Measurements from ENCODE around the gene UPF3A. TPM values are rescaled to one million over a fixed set of nuclear protein-coding genes. Genes with fewer than 3 reads are reported as not detected.
"Not testable (repeated sequence)": the region's sequence is repeated elsewhere in the genome, so short reads cannot be mapped to it uniquely, and the experiment has no call there.

UPF3A gene
- polyA plus RNA-seq, 2 of the 4 experiments (the other 2 are of a cell fraction) = 51.0 to 62.6 TPM

GRCh38 chr13:114341003-114341777, 59.8 kb downstream of the UPF3A start:
- POLR2A ChIA-PET = no interaction called here

GRCh38 chr13:114347256-114347655, 65.9 kb downstream of the UPF3A start:
- H3K9me3 ChIP-seq; H3K4me1 ChIP-seq; H3K4me2 ChIP-seq; H3K4me3 ChIP-seq; DNase-seq (ENCODE audit: low read depth in 1 of 2, low spot score in 1 of 2); FAIRE-seq; POLR2A ChIA-PET; H3K27ac ChIP-seq; ATAC-seq; CTCF ChIA-PET: not testable (repeated sequence)
- WGBS (ENCODE audit: missing lambda C conversion rate) = 11% methylated on average over 3 of the region's 3 CpGs

More at GRCh38 chr13:114341003-114341777, 59.8 kb downstream of the UPF3A start:
- H3K4me3 ChIP-seq = no peak overlapping the region
- DNase-seq (ENCODE audit: low read depth in 1 of 2, low spot score in 1 of 2) = no peak
- H3K4me2 ChIP-seq = no peak overlapping the region
- CTCF ChIA-PET = interaction anchor here (0.8 to 2.0 kb wide), 7 partner anchors 8 to 47 kb away, joined by 3 to 8 read pairs (median 4); no protein-coding TSS in a partner anchor
- 55% methylated on average over 14 of the region's 14 CpGs for WGBS (ENCODE audit: missing lambda C conversion rate)
- no peak overlapping the region for H3K27ac ChIP-seq
- TF ChIP-seq HOXB13 (CRISPR knock-in tag; IDR thresholded peaks at IDR 0.05; ENCODE audit: low read depth) = no peak
- no peak for ATAC-seq
- H3K4me1 ChIP-seq = 0 out of 3 replicates have a peak, but pooled peaks cover 3% of the 10 kb centered on the region
- FAIRE-seq = no peak
- no peaks in the 10 kb centered on the region for H3K9me3 ChIP-seq

- H3K4me3 ChIP-seq, H3K4me2 ChIP-seq, POLR2A ChIA-PET, H3K27ac ChIP-seq, FAIRE-seq, H3K9me3 ChIP-seq, CTCF ChIA-PET, H3K4me1 ChIP-seq, ATAC-seq: not testable (repeated sequence)
- peak in 1 of 2 experiments; percentile 81 for DNase-seq (ENCODE audit: low read depth in 1 of 2, low spot score in 1 of 2)
- 91% methylated on average over 15 of the region's 34 CpGs for WGBS (ENCODE audit: missing lambda C conversion rate)
Measured at GRCh38 chr13:114352763-114353162, 71.4 kb downstream of the UPF3A start.

- H3K27ac ChIP-seq; CTCF ChIA-PET; H3K4me2 ChIP-seq; POLR2A ChIA-PET; ATAC-seq; H3K4me1 ChIP-seq; DNase-seq (ENCODE audit: low read depth in 1 of 2, low spot score in 1 of 2); H3K4me3 ChIP-seq; H3K9me3 ChIP-seq; FAIRE-seq: not testable (repeated sequence)
- 94% methylated on average over 20 of the region's 38 CpGs for WGBS (ENCODE audit: missing lambda C conversion rate)
Measured at GRCh38 chr13:114353382-114353781, 72.0 kb downstream of the UPF3A start.

Small RNAs within 50 kb of the gene (small RNA-seq; reads per million reads assigned to genes)
- 0 to 0.16 (median 0) reads per million in 6 experiments for gene MIR4502
- 0 to 5.2 (median 1.1) reads per million in 6 experiments for gene MIR548AR

Other genes with a start within 250 kb of the UPF3A start
- gene RASA3, start 149.0 kb upstream of the UPF3A start, polyA plus RNA-seq (2011; rRNA removed) = 4.3 TPM in 2 replicates
- gene RASA3, start 149.0 kb upstream of the UPF3A start, polyA plus RNA-seq (2017; fragmentation: RNase III; extraction: RNeasy Plus Mini Kit Qiagen cat#74134 plus additional on column Dnase treatment) = 6.6 to 7.6 TPM (median 6.7 TPM) in 3 replicates
- gene CFAP97D2, start 102.3 kb upstream of the UPF3A start, polyA plus RNA-seq (2011; rRNA removed) = not detected in 2 replicates
- gene CFAP97D2, start 102.3 kb upstream of the UPF3A start, polyA plus RNA-seq (2017; fragmentation: RNase III; extraction: RNeasy Plus Mini Kit Qiagen cat#74134 plus additional on column Dnase treatment) = not detected in 3 replicates
- 79.7 and 85.0 TPM in 2 replicates for gene CDC16, start 46.7 kb upstream of the UPF3A start, polyA plus RNA-seq (2011; rRNA removed)
- 42.4 to 46.3 TPM (median 46.1 TPM) in 3 replicates for gene CDC16, start 46.7 kb upstream of the UPF3A start, polyA plus RNA-seq (2017; fragmentation: RNase III; extraction: RNeasy Plus Mini Kit Qiagen cat#74134 plus additional on column Dnase treatment)
- 36.7 and 40.8 TPM in 2 replicates for gene CHAMP1, start 32.9 kb downstream of the UPF3A start, polyA plus RNA-seq (2011; rRNA removed)
- gene CHAMP1, start 32.9 kb downstream of the UPF3A start, polyA plus RNA-seq (2017; fragmentation: RNase III; extraction: RNeasy Plus Mini Kit Qiagen cat#74134 plus additional on column Dnase treatment) = 18.0 to 19.7 TPM (median 18.7 TPM) in 3 replicates

Data from A549 (cell line).